Uterus (tissue), 4 donors: ENCODE data around the gene GRIK4. TPM values are rescaled to one million over a fixed set of nuclear protein-coding genes. Genes with fewer than 3 reads are reported as not detected.

Experiments used
- DNase-seq, 2 donors: peaks; one replicate each; pipeline ENCODE4 v3.0.0-alpha.2; 2019 to 2020
- H3K27ac ChIP-seq, 2 donors: fragments of 200-600 bp; sonication (generic); 1 replicate in 1 of 2; 2 replicates in 1 of 2; pipeline ENCODE4 v1.5.1; 2016 to 2018
- H3K27me3 ChIP-seq, 2 donors: fragments of 200-600 bp; sonication (generic); one replicate each; pipeline ENCODE4 v1.5.1; 2018 to 2019; ENCODE audit warnings: control low read depth in 1 of 2
- H3K36me3 ChIP-seq, 2 donors: fragments of 200-600 bp; sonication (generic); one replicate each; pipeline ENCODE4 v1.5.1; 2019; ENCODE audit warnings: control low read depth in 1 of 2
- H3K4me1 ChIP-seq, 2 donors: fragments of 200-600 bp; sonication (generic); one replicate each; pipeline ENCODE4 v1.5.1; 2018 to 2019; ENCODE audit warnings: control low read depth in 1 of 2
- H3K4me3 ChIP-seq, 2 donors: fragments of 200-600 bp; sonication (generic); 1 replicate in 1 of 2; 2 replicates in 1 of 2; pipeline ENCODE4 v1.5.1; 2018 to 2019; ENCODE audit warnings: mild to moderate bottlenecking in 1 of 2
- H3K9me3 ChIP-seq, 2 donors: fragments of 200-600 bp; sonication (generic); one replicate each; pipeline ENCODE4 v1.5.1; 2019; ENCODE audit warnings: control low read depth in 1 of 2
- CTCF ChIP-seq, 4 experiments: fragments of 200-600 bp in 2 of 4; fragments of 450-650 bp in 2 of 4; sonication (generic) in 2 of 4; IDR thresholded peaks; one replicate each; pipeline ENCODE4 v1.5.1; 2016 to 2019; ENCODE audit warnings: antibody characterized with exemption in 4 of 4, mild to moderate bottlenecking in 2 of 4, moderate library complexity in 1 of 4
- POLR2A ChIP-seq, 2 donors: fragments of 450-650 bp; IDR thresholded peaks; one replicate each; pipeline ENCODE4 v1.6.1; 2016; ENCODE audit warnings: antibody characterized with exemption in 2 of 2, mild to moderate bottlenecking in 1 of 2, moderate library complexity in 1 of 2
- intact Hi-C: fragments of 100-400 bp; cut with DNase I; formaldehyde crosslinking; loops from one replicate; pipeline ENCODE4 v1.15.1; 2023; ENCODE audit warnings: low total_unique reads
- total RNA-seq, 4 donors: library from RNA; depleted of rRNA in 3 of 4; stranded (reverse); fragments of >200 nt in 3 of 4; gene quantifications; one replicate each; pipeline versions ENCODE4 v1.1.0 to v1.2.4, GENCODE V29; 2014 to 2023
- donor health status: DM: yes; HTN: yes; CAD: no.

Gene GRIK4
- total RNA-seq, 4 donors from 2014 or later, result 0.28 to 1.1 TPM; not detected in 2

GRCh38 chr11:120931057-120931779, 419.7 kb downstream of the GRIK4 start:
- Histone ChIP-seq H3K36me3 (no peaks in the 10 kb centered on the region), H3K4me3 (no peak overlapping the region), H3K27me3 (no peaks in the 10 kb centered on the region), H3K27ac (no peak overlapping the region), H3K4me1 (no peaks in the 10 kb centered on the region), H3K9me3 (no peaks in the 10 kb centered on the region)
- TF ChIP-seq POLR2A (IDR thresholded peaks at IDR 0.05) (no peak), CTCF (IDR thresholded peaks at IDR 0.05) (no peak)
- intact Hi-C loops, result no loop called here
- DNase-seq, result no peak

- Histone ChIP-seq H3K27me3 (no peaks in the 10 kb centered on the region), H3K4me1 (no peaks in the 10 kb centered on the region), H3K27ac (no peak overlapping the region), H3K4me3 (no peak overlapping the region), H3K36me3 (no peaks in the 10 kb centered on the region), H3K9me3 (no peaks in the 10 kb centered on the region)
- TF ChIP-seq CTCF (IDR thresholded peaks at IDR 0.05) (no peak), POLR2A (IDR thresholded peaks at IDR 0.05) (no peak)
- no peak for DNase-seq
- intact Hi-C loops, result no loop called here
Measured at GRCh38 chr11:120932305-120932915, 420.9 kb downstream of the GRIK4 start.

- intact Hi-C loops, result no loop called here
- Histone ChIP-seq H3K4me3 (no peak overlapping the region), H3K9me3 (no peaks in the 10 kb centered on the region), H3K4me1 (no peaks in the 10 kb centered on the region), H3K36me3 (no peaks in the 10 kb centered on the region), H3K27ac (no peak overlapping the region), H3K27me3 (no peaks in the 10 kb centered on the region)
- TF ChIP-seq POLR2A (IDR thresholded peaks at IDR 0.05) (no peak), CTCF (IDR thresholded peaks at IDR 0.05) (no peak)
- DNase-seq, result no peak
Measured at GRCh38 chr11:120936356-120936755, 424.8 kb downstream of the GRIK4 start.

- intact Hi-C loops, result no loop called here
- Histone ChIP-seq H3K27me3 (no peaks in the 10 kb centered on the region), H3K4me1 (no peaks in the 10 kb centered on the region), H3K27ac (no peak overlapping the region), H3K9me3 (no peaks in the 10 kb centered on the region), H3K36me3 (no peaks in the 10 kb centered on the region), H3K4me3 (no peak overlapping the region)
- DNase-seq, result no peak
- TF ChIP-seq CTCF (IDR thresholded peaks at IDR 0.05) (no peak), POLR2A (IDR thresholded peaks at IDR 0.05) (no peak)
Measured at GRCh38 chr11:120937501-120937900, 426.0 kb downstream of the GRIK4 start.

GRCh38 chr11:120938260-120938659, 426.7 kb downstream of the GRIK4 start:
- TF ChIP-seq CTCF (IDR thresholded peaks at IDR 0.05) (no peak), POLR2A (IDR thresholded peaks at IDR 0.05) (no peak)
- intact Hi-C loops, result no loop called here
- Histone ChIP-seq H3K4me3 (no peak overlapping the region), H3K27me3 (no peaks in the 10 kb centered on the region), H3K9me3 (no peaks in the 10 kb centered on the region), H3K27ac (no peak overlapping the region), H3K4me1 (no peaks in the 10 kb centered on the region), H3K36me3 (no peaks in the 10 kb centered on the region)
- no peak for DNase-seq
